ENCODE results near the gene ATN1. TPM values are rescaled to one million over a fixed set of nuclear protein-coding genes. Genes with fewer than 3 reads are reported as not detected.

ATN1 gene
- total and polyA plus RNA-seq, 4 donors, result 3.6 to 12.6 (median 7.9) TPM

DNA sequence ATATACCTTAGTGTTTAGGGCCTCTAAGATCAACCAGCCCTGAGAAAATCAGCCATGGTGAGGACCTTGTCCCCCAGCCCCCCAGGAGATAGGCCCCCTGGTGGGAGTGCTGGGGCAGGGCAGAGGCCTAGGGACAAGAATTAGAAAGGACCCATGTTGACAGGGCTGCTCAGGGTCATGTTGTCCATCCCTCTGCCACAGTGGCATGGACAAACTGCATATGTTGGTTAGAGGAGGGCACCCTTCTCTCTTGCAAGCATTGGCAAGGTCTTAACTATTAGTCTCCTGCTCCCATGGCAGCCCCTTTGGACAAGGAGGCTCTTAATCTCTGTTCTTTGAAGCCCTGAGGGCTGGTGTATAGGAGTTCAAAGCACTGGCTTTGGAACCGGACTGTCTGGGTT lies 22.6 kb downstream of the ATN1 start:
- no peak overlapping the region for H3K4me3 ChIP-seq (ENCODE audit: low read depth in 1 of 3, low read length in 3 of 3)
- no peaks in the 10 kb centered on the region for H3K36me3 ChIP-seq (ENCODE audit: control insufficient read depth in 4 of 4, insufficient read depth in 3 of 4, low read depth in 1 of 4, low read length in 3 of 4)
- H3K9me3 ChIP-seq (ENCODE audit: control insufficient read depth in 4 of 4, low read length in 3 of 4), result no peaks in the 10 kb centered on the region
- DNase-seq (ENCODE audit: low spot score), result no peak
- H3K27ac ChIP-seq (ENCODE audit: low read depth in 1 of 2, low read length in 2 of 2), result peak overlapping the region in 1 of 2 donors; percentile 64
- H3K4me1 ChIP-seq (ENCODE audit: control insufficient read depth in 4 of 4, insufficient read depth in 4 of 4, low read length in 3 of 4), result peaks cover 4 to 18% (median 15%) of the 10 kb centered on the region in 4 donors
- H3K27me3 ChIP-seq (ENCODE audit: control insufficient read depth in 4 of 4, insufficient read depth in 4 of 4, low read length in 3 of 4), result no peaks in the 10 kb centered on the region
- H3K9ac ChIP-seq (ENCODE audit: low read depth in 1 of 2, low read length in 2 of 2), result no peak overlapping the region
- TF ChIP-seq, protein P1, sequence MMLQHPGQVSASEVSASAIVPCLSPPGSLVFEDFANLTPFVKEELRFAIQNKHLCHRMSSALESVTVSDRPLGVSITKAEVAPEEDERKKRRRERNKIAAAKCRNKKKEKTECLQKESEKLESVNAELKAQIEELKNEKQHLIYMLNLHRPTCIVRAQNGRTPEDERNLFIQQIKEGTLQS (IDR thresholded peaks at IDR 0.05), result no peak
- TF ChIP-seq, protein P2, sequence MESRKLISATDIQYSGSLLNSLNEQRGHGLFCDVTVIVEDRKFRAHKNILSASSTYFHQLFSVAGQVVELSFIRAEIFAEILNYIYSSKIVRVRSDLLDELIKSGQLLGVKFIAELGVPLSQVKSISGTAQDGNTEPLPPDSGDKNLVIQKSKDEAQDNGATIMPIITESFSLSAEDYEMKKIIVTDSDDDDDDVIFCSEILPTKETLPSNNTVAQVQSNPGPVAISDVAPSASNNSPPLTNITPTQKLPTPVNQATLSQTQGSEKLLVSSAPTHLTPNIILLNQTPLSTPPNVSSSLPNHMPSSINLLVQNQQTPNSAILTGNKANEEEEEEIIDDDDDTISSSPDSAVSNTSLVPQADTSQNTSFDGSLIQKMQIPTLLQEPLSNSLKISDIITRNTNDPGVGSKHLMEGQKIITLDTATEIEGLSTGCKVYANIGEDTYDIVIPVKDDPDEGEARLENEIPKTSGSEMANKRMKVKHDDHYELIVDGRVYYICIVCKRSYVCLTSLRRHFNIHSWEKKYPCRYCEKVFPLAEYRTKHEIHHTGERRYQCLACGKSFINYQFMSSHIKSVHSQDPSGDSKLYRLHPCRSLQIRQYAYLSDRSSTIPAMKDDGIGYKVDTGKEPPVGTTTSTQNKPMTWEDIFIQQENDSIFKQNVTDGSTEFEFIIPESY (IDR thresholded peaks at IDR 0.05), result no peak
- TF ChIP-seq TAF1 (conservative IDR thresholded peaks at IDR 0.05) (no peak), NR2F2 (IDR thresholded peaks at IDR 0.05) (no peak), SP1 (IDR thresholded peaks at IDR 0.05) (no peak), RAD21 (IDR thresholded peaks at IDR 0.05) (no peak), GABPA (IDR thresholded peaks at IDR 0.05 in 1 of 2, conservative IDR thresholded peaks at IDR 0.05 in 1 of 2) (no peak), FOXA2 (IDR thresholded peaks at IDR 0.05) (no peak), HNF4G (IDR thresholded peaks at IDR 0.05) (no peak), HNF4A (conservative IDR thresholded peaks at IDR 0.05) (no peak), EGR1 (IDR thresholded peaks at IDR 0.05; ENCODE audit: low read depth in 2 of 2) (no peak), FOXA1 (IDR thresholded peaks at IDR 0.05) (no peak), JUND (IDR thresholded peaks at IDR 0.05) (no peak)
- TF ChIP-seq, protein P3, sequence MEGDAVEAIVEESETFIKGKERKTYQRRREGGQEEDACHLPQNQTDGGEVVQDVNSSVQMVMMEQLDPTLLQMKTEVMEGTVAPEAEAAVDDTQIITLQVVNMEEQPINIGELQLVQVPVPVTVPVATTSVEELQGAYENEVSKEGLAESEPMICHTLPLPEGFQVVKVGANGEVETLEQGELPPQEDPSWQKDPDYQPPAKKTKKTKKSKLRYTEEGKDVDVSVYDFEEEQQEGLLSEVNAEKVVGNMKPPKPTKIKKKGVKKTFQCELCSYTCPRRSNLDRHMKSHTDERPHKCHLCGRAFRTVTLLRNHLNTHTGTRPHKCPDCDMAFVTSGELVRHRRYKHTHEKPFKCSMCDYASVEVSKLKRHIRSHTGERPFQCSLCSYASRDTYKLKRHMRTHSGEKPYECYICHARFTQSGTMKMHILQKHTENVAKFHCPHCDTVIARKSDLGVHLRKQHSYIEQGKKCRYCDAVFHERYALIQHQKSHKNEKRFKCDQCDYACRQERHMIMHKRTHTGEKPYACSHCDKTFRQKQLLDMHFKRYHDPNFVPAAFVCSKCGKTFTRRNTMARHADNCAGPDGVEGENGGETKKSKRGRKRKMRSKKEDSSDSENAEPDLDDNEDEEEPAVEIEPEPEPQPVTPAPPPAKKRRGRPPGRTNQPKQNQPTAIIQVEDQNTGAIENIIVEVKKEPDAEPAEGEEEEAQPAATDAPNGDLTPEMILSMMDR (IDR thresholded peaks at IDR 0.05; ENCODE audit: low read depth, low read length, missing input control), result no peak
- 79% methylated on average over 1 of the region's 1 CpG for WGBS

DNA sequence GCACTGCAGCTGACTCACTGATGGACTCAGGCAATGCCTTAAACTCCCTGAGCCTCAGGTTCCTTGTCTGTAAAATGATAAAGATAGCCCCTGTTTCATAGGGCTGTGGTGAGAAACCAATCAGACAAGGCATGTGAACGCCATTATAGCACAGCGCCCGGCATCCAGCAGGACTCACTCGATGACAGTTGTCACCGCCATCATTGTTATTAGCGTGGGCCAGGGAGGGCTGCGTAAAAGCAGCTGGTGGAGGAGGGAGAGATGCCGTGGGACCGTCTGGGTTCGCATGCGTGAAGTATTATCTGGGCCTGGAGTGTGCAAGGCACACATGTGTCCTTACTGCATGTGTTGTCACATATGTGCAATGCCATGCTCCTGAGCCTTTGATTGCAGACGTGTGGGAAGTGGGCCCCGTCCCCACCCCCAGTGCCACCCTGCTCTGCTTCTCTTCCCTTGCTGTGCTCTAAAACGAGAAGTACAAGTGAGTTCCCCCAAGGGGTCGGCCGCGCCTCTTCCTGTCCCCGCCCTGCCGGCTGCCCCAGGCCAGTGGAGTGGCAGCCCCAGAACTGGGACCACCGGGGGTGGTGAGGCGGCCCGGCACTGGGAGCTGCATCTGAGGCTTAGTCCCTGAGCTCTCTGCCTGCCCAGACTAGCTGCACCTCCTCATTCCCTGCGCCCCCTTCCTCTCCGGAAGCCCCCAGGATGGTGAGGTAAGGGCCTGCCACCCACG lies 23.2 kb downstream of the ATN1 start, which contains the start of gene PTPN6:
TSS of gene PTPN6 (plus strand) at position 546 of the 730 bp plus-strand sequence. CDS start at position 703, 157 bp downstream.
- Histone ChIP-seq H3K4me3 (ENCODE audit: low read depth in 1 of 3, low read length in 3 of 3) (peak within 1 kb of the TSS; percentile 12 to 53 (median 41)), H3K27me3 (ENCODE audit: control insufficient read depth in 4 of 4, insufficient read depth in 4 of 4, low read length in 3 of 4) (no peaks in the 10 kb centered on the region), H3K27ac (ENCODE audit: low read depth in 1 of 2, low read length in 2 of 2) (peak within 1 kb of the TSS; percentile 64 to 81), H3K9me3 (ENCODE audit: control insufficient read depth in 4 of 4, low read length in 3 of 4) (no peaks in the 10 kb centered on the region), H3K36me3 (ENCODE audit: control insufficient read depth in 4 of 4, insufficient read depth in 3 of 4, low read depth in 1 of 4, low read length in 3 of 4) (no peaks in the 10 kb centered on the region), H3K4me1 (ENCODE audit: control insufficient read depth in 4 of 4, insufficient read depth in 4 of 4, low read length in 3 of 4) (peaks cover under 1 to 12% (median 9%) of the 10 kb centered on the region in 4 donors), H3K9ac (ENCODE audit: low read depth in 1 of 2, low read length in 2 of 2) (peak within 1 kb of the TSS in 1 of 2 donors; percentile 32)
- WGBS, result 81% methylated on average over 25 of the region's 25 CpGs
- DNase-seq (ENCODE audit: low spot score), result no peak
- no peak for TF ChIP-seq RXRA (IDR thresholded peaks at IDR 0.05)
- no peak for TF ChIP-seq TAF1 (conservative IDR thresholded peaks at IDR 0.05)
- no peak for TF ChIP-seq FOXA1 (IDR thresholded peaks at IDR 0.05)
- TF ChIP-seq, protein P1 (IDR thresholded peaks at IDR 0.05), result no peak
- TF ChIP-seq, protein P3 (IDR thresholded peaks at IDR 0.05; ENCODE audit: low read depth, low read length, missing input control), result no peak
- no peak for TF ChIP-seq YY1 (IDR thresholded peaks at IDR 0.05)
- TF ChIP-seq NR2F2 (IDR thresholded peaks at IDR 0.05), result no peak
- TF ChIP-seq, protein P4, sequence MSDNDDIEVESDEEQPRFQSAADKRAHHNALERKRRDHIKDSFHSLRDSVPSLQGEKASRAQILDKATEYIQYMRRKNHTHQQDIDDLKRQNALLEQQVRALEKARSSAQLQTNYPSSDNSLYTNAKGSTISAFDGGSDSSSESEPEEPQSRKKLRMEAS (IDR thresholded peaks at IDR 0.05), result no peak
- no peak for TF ChIP-seq HNF4G (IDR thresholded peaks at IDR 0.05)
- TF ChIP-seq GABPA (IDR thresholded peaks at IDR 0.05 in 1 of 2, conservative IDR thresholded peaks at IDR 0.05 in 1 of 2), result no peak
- no peak for TF ChIP-seq JUND (IDR thresholded peaks at IDR 0.05)
- no peak for TF ChIP-seq EGR1 (IDR thresholded peaks at IDR 0.05; ENCODE audit: low read depth in 2 of 2)
- TF ChIP-seq, protein P5, sequence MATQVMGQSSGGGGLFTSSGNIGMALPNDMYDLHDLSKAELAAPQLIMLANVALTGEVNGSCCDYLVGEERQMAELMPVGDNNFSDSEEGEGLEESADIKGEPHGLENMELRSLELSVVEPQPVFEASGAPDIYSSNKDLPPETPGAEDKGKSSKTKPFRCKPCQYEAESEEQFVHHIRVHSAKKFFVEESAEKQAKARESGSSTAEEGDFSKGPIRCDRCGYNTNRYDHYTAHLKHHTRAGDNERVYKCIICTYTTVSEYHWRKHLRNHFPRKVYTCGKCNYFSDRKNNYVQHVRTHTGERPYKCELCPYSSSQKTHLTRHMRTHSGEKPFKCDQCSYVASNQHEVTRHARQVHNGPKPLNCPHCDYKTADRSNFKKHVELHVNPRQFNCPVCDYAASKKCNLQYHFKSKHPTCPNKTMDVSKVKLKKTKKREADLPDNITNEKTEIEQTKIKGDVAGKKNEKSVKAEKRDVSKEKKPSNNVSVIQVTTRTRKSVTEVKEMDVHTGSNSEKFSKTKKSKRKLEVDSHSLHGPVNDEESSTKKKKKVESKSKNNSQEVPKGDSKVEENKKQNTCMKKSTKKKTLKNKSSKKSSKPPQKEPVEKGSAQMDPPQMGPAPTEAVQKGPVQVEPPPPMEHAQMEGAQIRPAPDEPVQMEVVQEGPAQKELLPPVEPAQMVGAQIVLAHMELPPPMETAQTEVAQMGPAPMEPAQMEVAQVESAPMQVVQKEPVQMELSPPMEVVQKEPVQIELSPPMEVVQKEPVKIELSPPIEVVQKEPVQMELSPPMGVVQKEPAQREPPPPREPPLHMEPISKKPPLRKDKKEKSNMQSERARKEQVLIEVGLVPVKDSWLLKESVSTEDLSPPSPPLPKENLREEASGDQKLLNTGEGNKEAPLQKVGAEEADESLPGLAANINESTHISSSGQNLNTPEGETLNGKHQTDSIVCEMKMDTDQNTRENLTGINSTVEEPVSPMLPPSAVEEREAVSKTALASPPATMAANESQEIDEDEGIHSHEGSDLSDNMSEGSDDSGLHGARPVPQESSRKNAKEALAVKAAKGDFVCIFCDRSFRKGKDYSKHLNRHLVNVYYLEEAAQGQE (IDR thresholded peaks at IDR 0.05), result no peak
